Glutamatergic neuron (in vitro differentiated cells): Measurements from ENCODE around the gene ZNF716. TPM values are rescaled to one million over a fixed set of nuclear protein-coding genes. Genes with fewer than 3 reads are reported as not detected.

Experiments
- DNase-seq: peaks from one replicate; pipeline ENCODE4 v3.0.0; 2022
- H3K27ac Mint-ChIP-seq: one replicate; pipeline ENCODE4 v1.8.0; 2020; ENCODE audit warnings: mild to moderate bottlenecking, mixed read lengths, inconsistent platforms; ENCODE audit not compliant: unreplicated experiment
- H3K27me3 Mint-ChIP-seq: one replicate; pipeline ENCODE4 v1.8.0; 2020; ENCODE audit warnings: mild to moderate bottlenecking, moderate library complexity, mixed read lengths, inconsistent platforms; ENCODE audit not compliant: unreplicated experiment
- H3K36me3 Mint-ChIP-seq: one replicate; pipeline ENCODE4 v1.8.0; 2020; ENCODE audit warnings: mild to moderate bottlenecking, mixed read lengths, inconsistent platforms; ENCODE audit not compliant: unreplicated experiment
- H3K4me1 Mint-ChIP-seq: one replicate; pipeline ENCODE4 v1.8.0; 2020; ENCODE audit warnings: mild to moderate bottlenecking, low read depth, mixed read lengths, inconsistent platforms; ENCODE audit not compliant: unreplicated experiment
- H3K4me3 Mint-ChIP-seq: one replicate; pipeline ENCODE4 v1.8.0; 2020; ENCODE audit warnings: mild to moderate bottlenecking, mixed read lengths, inconsistent platforms; ENCODE audit not compliant: unreplicated experiment
- H3K9me3 Mint-ChIP-seq: one replicate; pipeline ENCODE4 v1.8.0; 2020; ENCODE audit warnings: mild to moderate bottlenecking, moderate library complexity, mixed read lengths, inconsistent platforms; ENCODE audit not compliant: unreplicated experiment
- total RNA-seq: library from RNA; stranded (reverse); fragmentation: NEBNext Ultra II Directional; extraction: Animal tissue kit (Norgen Biotek cat#: 25700); gene quantifications from one replicate; pipeline ENCODE4 v1.2.1, GENCODE V29; 2021; ENCODE audit not compliant: unreplicated experiment
- TF ChIP-seq, protein P1 (sequence below): fragments of 200-600 bp; sonication (generic); IDR thresholded peaks from one replicate; pipeline ENCODE4 v1.5.0; 2021; ENCODE audit not compliant: partially characterized antibody, unreplicated experiment

Gene ZNF716
- total RNA-seq, 1 donor from 2014 or later: not detected

DNA sequence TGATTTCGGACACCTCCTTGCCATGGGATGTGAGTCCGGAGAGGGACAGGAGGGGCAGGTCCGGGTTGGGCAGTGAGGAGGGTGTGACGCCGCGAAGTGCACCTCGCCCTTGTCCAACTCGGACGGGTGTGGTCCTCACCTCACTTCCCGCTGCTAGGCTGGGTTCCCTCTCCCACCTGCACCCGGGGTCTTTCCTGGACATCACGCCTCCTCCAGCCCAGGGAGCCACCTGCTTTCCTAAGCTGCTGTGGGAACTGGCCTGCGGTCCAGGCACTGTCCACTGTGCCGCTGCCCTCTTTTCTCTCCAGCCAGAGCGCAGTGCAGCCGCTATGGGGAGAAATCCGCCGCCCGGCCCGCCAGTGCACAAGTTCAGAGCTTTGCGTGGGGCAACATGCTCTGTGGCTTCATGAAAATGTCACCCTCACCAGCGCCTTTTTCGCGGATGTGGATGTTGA, 45.0 kb upstream of the ZNF716 start:
- TF ChIP-seq, protein P1, sequence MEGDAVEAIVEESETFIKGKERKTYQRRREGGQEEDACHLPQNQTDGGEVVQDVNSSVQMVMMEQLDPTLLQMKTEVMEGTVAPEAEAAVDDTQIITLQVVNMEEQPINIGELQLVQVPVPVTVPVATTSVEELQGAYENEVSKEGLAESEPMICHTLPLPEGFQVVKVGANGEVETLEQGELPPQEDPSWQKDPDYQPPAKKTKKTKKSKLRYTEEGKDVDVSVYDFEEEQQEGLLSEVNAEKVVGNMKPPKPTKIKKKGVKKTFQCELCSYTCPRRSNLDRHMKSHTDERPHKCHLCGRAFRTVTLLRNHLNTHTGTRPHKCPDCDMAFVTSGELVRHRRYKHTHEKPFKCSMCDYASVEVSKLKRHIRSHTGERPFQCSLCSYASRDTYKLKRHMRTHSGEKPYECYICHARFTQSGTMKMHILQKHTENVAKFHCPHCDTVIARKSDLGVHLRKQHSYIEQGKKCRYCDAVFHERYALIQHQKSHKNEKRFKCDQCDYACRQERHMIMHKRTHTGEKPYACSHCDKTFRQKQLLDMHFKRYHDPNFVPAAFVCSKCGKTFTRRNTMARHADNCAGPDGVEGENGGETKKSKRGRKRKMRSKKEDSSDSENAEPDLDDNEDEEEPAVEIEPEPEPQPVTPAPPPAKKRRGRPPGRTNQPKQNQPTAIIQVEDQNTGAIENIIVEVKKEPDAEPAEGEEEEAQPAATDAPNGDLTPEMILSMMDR: no peak

DNA sequence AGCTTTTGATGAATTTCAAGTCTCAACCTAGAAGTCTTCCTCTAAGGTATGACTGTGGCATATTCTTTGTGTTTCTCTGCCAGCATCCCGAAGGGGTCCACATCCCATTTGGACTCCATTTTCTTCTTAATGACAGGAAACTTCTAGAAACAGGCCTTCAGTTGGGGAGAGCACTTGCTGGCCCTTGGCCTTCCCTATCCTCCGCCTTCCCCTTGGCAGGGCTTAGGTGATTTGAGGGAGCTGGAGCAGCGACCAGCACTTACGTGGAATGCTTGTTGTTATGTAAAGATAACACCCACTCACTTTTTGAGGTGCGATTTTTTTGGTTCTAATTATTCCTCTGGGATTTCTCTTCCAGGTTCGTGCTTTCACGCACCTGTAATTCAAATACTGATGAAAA, 42.9 kb upstream of the ZNF716 start:
- H3K4me3 Mint-ChIP-seq: no peak overlapping the region
- no peak for DNase-seq
- no peak overlapping the region for H3K27ac Mint-ChIP-seq
- H3K27me3 Mint-ChIP-seq: peaks cover 4% of the 10 kb centered on the region
- peaks cover 31% of the 10 kb centered on the region for H3K9me3 Mint-ChIP-seq
- H3K4me1 Mint-ChIP-seq: no peaks in the 10 kb centered on the region
- peaks cover 9% of the 10 kb centered on the region for H3K36me3 Mint-ChIP-seq
- TF ChIP-seq, protein P1: no peak

More for the DNA sequence above, 45.0 kb upstream of the ZNF716 start:
- DNase-seq: no peak
- no peak overlapping the region for H3K27ac Mint-ChIP-seq
- no peaks in the 10 kb centered on the region for H3K4me1 Mint-ChIP-seq
- peaks cover 34% of the 10 kb centered on the region for H3K9me3 Mint-ChIP-seq
- H3K36me3 Mint-ChIP-seq: peaks cover 11% of the 10 kb centered on the region
- H3K4me3 Mint-ChIP-seq: no peak overlapping the region
- H3K27me3 Mint-ChIP-seq: peaks cover 6% of the 10 kb centered on the region

DNA sequence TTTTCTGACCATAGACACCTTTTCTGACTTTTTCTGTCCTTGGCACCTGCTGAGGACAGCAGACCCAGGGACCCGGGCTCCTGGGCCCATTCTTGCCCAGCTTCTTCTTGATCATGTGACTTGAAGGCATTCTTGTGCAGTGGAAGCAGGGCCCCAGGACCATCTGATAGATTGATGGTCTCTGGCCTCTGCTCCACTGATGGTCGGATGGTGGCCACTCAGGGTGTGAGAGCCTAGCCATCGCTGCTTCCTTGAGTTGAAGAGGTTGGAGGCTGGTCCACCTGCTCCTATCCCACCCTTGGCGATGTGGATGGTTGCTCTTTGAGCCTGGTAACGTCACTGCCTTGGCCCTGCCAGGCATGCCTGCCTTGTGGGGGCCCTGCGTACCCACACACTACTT, 37.8 kb upstream of the ZNF716 start:
- H3K4me3 Mint-ChIP-seq: no peak overlapping the region
- no peak overlapping the region for H3K27ac Mint-ChIP-seq
- TF ChIP-seq, protein P1: no peak
- no peaks in the 10 kb centered on the region for H3K4me1 Mint-ChIP-seq
- no peak for DNase-seq
- H3K27me3 Mint-ChIP-seq: peaks cover 1% of the 10 kb centered on the region
- H3K9me3 Mint-ChIP-seq: peaks cover 16% of the 10 kb centered on the region
- H3K36me3 Mint-ChIP-seq: peaks cover 3% of the 10 kb centered on the region

DNA sequence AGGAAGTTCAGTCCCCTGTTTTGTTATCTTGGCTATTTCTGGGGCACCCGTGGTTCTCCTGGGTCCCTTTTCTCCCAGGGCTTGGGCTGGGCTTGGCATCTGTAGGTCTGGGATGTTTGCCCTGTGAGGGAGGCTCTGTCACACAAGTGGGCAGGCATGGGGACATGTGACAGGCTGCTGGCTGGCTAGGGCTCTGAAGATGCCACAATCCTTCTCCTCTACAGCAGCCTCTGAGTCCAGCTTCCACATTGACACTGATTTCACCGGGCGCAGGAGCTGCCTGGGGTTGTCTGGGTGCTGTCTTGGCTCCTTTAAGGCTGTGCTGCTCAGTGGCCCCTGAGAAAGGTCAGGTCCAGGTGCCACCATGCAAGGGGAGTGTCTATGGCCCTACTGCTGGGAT, 37.4 kb upstream of the ZNF716 start:
- Mint-ChIP-seq H3K9me3 (peaks cover 16% of the 10 kb centered on the region), H3K4me3 (no peak overlapping the region), H3K4me1 (no peaks in the 10 kb centered on the region), H3K27ac (no peak overlapping the region), H3K27me3 (peaks cover 1% of the 10 kb centered on the region), H3K36me3 (peaks cover 3% of the 10 kb centered on the region)
- DNase-seq: no peak
- TF ChIP-seq, protein P1: no peak

DNA sequence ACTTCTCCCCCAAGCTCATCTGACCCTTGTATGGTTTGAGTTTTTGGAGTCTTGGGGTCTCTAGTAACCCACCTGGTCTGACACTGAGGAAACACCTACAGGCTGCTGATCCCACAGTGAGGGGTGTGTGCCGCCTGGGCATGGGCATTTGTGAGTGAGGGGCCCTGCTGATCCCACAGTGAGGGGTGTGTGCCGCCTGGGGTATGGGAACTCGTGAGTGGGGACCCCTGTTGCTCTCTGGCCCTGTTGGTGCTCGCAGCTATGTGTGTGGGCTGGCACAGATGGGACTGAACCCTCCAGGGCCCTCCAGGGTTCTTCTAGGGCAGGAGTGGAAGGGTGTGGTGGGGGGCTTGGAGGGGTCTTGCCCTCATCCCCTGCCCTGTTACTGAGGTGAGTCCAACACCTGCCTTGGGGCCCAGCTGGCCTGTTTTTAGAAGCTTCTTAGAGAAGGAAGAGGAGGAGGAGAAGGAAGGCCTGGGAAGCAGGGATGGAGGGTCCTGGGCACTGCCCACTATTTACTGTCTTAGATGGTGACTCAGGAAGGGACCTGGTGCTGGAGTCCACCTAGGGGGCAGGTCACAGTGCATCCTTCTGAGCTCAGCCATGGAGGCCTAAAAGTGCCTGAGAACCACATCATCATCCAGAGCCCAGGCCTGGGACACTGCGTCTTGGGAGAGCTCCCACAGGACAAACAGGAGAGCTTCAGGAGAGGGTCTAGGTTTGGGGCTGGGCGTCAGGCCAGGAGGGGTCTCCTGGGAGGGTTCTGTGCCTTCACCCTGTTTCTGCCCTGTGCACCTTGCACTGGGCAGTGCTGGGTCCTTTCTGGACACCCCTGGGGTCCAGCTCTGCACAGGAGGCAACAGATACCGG, 36.2 kb upstream of the ZNF716 start:
- DNase-seq: no peak
- Mint-ChIP-seq H3K4me1 (no peaks in the 10 kb centered on the region), H3K4me3 (no peak overlapping the region), H3K27ac (no peak overlapping the region), H3K36me3 (peaks cover 3% of the 10 kb centered on the region), H3K9me3 (peaks cover 15% of the 10 kb centered on the region), H3K27me3 (peaks cover 1% of the 10 kb centered on the region)
- TF ChIP-seq, protein P1: no peak
